Body of pancreas (tissue), 4 donors: ENCODE results near the gene HOXC11.

Source experiments
- CTCF ChIP-seq, 7 experiments: fragments of 450-650 bp in 4 of 7; fragments of 200-600 bp in 3 of 7; sonication (generic) in 3 of 7; IDR thresholded peaks; one replicate each; pipeline ENCODE4 v1.5.1; 2016 to 2019; ENCODE audit warnings: antibody characterized with exemption in 7 of 7
- POLR2A ChIP-seq, 3 donors: fragments of 450-650 bp; IDR thresholded peaks; one replicate each; pipeline ENCODE4 v1.6.1; 2016; ENCODE audit warnings: antibody characterized with exemption in 3 of 3, mild to moderate bottlenecking in 2 of 3

- TF ChIP-seq CTCF (IDR thresholded peaks at IDR 0.05) = no peak
- TF ChIP-seq POLR2A (IDR thresholded peaks at IDR 0.05) = no peak
These were observed 29.5 kb downstream of the HOXC11 start for GRCh38 chr12:54002278-54002914.
